ENCODE results near the gene RANBP10.
"Not testable (repeated sequence)": the region's sequence is repeated elsewhere in the genome, so short reads cannot be mapped to it uniquely, and the experiment has no call there.

Gene RANBP10

GRCh38 chr16:67708368-67708771 lies 98.0 kb downstream of the RANBP10 start:
- DNase-seq, result no peak

GRCh38 chr16:67707790-67708189 lies 98.6 kb downstream of the RANBP10 start:
- DNase-seq, result no peak

DNA sequence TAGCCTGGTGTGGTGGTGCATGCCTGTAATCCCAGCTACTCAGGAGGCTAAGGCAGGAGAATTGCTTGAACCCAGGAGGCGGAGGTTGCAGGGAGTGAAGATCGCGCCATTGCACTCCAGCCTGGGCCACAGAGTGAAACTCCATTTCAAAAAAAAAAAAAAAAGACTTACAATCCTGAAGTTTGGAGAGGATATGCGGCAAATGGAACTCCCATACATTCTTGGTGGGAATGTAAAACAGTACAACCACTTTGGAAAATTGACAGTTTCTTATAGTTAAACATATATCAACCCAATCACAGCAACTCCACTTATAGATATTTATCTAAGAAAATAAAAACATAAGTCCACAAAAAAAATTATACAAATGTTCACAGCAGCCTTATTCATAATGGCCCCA lies 99.2 kb downstream of the RANBP10 start:
- no peak for DNase-seq

- DNase-seq, result no peak
Observed at GRCh38 chr16:67704110-67704509, 102.2 kb downstream of the RANBP10 start.

DNA sequence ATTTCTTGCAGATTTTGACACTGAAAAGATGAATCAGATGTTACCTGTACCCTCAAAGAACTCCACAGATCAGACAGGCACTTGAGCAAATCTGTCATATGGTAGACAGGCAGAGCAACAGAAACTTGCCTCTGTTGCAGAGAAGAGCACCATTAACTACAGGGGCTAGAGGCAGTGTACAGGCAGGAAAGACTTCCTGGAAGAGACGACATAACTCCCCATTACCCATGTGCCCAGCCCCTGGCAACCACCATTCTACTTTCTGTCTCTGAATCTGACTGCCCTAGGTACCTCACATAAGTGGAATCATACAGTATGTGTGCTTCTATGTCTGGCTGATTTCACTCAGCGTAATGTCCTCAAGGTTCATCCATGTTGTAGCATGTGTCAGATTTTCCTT lies 102.7 kb downstream of the RANBP10 start:
- no peak for DNase-seq

- no peak for DNase-seq
Observed at GRCh38 chr16:67702130-67702529, 104.2 kb downstream of the RANBP10 start.

- DNase-seq, result no peak
Observed at GRCh38 chr16:67701420-67701819, 104.9 kb downstream of the RANBP10 start.

GRCh38 chr16:67699265-67699664 lies 107.1 kb downstream of the RANBP10 start:
- DNase-seq, result no peak

- DNase-seq, result no peak
Observed at GRCh38 chr16:67697422-67698185, 108.8 kb downstream of the RANBP10 start.

GRCh38 chr16:67694611-67695010 lies 111.7 kb downstream of the RANBP10 start:
- DNase-seq, result no peak

GRCh38 chr16:67693517-67694285 lies 112.7 kb downstream of the RANBP10 start:
- DNase-seq, result not testable (repeated sequence)

DNA sequence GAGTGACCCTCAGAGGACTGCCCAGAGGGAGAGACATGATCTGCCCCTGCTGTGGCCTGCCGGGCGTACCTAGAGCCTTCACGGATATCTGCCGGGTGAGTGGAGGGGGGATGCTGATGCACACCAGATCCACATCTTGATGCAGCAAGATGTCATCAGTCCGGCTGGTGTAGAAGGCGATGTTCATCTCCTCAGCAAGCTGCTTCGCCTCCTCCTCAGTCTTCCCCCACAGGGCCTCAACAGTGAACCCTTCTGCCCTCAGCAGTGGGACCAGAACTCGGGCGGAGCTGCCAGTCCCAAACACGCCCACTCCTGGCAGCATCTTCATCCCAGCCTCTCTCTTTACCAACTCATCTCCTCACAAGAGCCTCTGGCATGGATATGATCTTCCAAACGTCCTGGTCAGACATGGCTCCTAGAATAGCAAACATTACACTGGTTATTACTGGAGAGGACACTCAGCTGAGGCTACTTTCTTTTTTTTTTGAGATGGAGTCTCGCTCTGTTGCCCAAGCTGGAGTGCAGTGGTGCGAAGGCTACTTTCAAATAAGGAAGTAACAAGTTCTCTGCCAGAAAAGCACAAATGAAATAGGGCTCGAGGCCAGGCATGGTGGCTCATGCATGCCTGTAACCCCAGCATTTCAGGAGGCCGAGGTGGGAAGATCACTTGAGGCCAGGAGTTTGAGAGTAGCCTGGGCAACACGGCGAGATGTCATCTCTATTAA lies 120.8 kb downstream of the RANBP10 start:
- DNase-seq, result no peak

DNA sequence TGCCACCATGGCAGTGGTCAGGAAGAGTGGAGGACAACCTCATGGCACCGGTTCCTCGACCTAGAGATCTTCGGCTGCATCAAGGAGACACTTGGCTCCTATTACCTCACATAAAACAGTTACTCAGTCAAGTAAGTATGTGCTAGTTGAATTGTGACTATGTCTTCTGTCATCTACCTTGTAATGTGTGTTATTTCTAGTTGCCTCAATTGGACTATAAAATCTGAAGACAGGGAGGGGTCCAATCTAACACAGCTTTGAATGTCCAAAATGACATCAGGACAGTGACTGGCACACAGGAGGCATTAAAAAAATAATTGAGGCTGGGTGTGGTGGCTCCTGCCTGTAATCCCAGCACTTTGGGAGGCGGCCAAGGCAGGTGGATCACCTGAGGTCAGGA lies 122.6 kb downstream of the RANBP10 start:
- no peak for DNase-seq

DNA sequence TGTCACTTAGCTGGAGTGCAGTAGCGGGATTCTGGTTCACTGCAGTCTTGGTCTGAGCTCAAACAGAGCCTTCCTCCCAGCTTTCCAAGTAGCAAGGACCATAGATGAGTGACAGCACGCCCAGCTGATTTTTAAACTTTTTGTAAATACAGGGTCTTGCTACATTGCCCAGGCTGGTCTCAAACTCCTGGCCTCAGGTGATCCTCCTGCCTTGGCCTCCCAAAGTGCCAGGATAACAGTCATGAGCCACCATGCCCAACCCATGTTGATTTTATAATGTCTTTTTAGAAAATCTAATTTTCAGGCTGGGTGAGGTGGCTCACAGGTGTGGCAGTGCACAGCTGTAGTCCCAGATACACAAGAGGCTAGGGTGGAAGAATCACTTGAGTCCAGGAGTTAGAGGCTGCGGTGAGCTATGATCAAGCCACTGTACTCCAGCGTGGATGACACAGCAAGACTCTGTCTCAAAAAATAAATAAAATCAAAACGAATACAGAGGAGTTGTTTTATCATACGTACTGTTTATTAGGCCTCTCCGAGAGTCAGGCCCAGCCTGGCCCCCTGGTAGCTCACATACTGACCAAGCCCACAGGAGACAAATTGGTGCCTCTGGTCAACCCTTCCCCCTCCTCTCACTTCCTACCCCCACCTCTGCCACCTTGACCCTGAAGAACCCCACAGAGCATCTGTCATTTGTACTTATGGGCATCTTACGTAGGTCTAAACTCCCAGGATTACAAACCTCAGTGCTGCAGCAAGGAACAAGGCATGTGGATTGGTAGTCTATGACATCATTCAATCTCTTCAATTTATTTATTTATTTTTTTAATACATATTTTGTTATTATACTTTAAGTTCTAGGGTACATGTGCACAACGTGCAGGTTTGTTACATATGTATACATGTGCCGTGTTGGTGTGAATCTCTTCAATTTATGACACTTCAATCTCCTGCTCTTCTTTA lies 126.1 kb downstream of the RANBP10 start:
- DNase-seq, result no peak

DNA sequence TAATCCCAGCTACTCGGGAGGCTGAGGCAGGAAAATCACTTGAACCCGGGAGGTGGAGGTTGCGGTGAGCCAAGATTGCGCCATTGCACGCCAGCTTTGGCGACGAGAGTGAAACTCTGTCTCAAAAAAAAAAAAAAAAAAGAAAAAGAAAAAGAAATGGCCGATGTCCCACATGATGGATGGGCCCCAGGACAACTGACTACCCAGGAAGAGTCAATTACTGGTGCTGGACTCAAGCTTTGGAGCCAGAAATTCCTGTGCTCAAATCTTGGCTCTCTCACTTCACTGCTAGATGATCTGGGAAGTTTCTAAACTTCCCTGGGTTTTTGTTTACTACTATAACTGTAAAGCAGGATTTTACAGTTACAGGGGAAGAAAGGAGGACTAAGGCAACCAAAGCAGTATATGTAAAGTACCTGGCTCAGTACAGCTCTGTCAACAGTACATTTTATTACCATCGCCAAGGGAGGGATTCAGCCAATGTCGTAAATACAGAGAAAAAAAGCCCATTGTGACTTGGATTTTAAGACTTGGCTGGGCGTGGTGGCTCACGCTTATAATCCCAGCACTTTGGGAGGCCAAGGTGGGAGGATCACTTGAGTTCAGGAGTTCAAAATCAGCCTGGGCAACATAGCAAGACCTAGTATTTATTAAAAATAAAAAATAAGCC lies 127.9 kb downstream of the RANBP10 start:
- DNase-seq, result no peak

GRCh38 chr16:67677712-67678111 lies 128.6 kb downstream of the RANBP10 start:
- DNase-seq, result no peak

GRCh38 chr16:67676939-67677338 lies 129.4 kb downstream of the RANBP10 start:
- DNase-seq, result no peak

DNA sequence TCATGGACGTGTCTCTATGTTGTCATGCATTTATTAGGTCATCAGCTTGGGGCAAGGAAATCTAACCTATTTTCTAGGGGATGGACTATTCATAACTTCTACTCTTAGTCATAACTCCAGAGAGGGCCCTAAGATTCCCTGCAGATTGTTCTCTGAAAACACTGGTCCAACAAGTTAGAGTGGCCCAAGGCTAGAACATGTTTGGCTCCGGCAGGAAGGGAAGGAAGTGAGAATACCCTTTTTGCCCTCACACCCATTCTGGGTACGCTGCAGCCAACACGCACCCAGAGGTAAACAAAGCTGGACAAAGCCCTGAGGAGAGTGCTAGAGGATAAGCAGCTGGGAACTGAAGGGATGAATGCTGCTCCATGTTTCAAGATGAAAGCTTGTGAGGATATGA lies 129.8 kb downstream of the RANBP10 start:
- DNase-seq, result no peak

DNA sequence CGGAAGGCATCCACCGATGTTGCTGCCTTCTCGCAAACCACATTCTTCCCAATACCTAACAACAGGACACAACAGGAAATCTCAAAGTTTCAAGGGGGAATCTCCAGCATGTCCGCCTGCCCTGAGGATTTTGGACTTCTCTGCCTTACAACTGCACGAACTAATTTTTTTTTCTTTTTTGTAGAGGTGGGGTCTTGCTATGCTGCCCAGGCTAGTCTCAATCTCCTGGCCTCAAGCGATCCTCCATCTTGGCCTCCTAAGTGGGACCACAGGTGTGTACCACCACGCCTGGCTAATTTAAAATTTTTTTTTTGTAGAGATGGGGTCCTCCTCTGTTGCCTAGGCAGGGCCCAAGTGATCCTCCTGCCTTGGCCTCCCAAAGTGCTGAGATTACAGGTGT lies 130.4 kb downstream of the RANBP10 start:
- DNase-seq, result no peak

DNA sequence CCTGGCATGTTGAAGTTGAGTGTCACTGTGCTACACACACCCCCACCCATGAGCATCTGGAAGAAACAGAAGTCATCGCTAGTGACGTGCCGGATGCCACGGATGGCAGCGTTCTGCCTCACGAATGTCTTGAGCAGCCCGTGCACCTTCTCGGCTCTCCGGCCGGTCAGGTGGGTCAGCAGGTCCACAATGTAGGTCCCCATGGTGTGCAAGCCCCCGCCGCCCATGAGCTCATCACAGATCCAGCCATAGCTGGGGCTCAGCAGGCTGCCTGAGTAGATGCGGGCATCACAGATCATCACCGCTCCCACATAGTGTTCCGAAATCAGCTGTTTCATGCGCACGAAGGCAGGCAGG lies 130.8 kb downstream of the RANBP10 start:
- DNase-seq, result no peak

DNA sequence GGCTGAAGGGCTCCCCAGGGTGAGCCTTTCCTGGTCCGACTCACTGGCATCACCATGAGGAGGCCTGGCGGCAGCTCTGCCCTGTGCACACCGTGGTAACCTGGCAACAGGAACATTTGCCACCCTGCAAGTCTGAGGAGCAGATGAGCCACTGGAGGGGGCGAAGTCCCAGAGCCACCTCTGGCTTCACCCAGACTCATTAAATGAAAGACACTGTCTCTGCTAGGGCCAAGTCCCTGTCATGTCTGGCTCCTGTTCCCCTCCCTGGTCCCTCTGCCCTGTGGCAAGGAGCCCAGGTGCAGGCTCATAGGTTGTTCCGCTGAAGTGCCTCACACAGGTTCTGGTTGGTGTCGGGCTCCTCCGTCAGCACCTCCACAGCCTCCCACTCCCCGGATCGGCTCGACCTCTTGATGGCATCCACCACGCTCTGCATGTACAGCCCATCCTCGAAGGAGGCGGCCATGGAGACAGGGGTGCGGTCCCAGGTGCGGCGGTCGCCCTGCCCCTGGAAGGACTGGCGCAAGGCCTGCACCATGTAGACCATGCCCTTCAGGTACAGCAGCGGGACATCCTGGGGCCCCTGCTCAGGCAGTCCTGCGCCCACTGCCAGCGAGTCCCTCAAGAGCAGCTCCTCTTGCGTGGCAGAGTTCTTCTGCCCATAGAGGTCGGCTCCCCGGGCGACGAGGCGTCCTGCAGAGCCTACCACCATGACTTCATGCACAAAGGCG lies 131.3 kb downstream of the RANBP10 start:
- no peak for DNase-seq
